ENCODE results near the gene ADGRB3. TPM values are rescaled to one million over a fixed set of nuclear protein-coding genes. Genes with fewer than 3 reads are reported as not detected.
"Not testable (repeated sequence)": the region's sequence is repeated elsewhere in the genome, so short reads cannot be mapped to it uniquely, and the experiment has no call there.

ADGRB3 gene
- total RNA-seq, 2 donors from 2014 or later: 1.3 to 2.4 TPM

DNA sequence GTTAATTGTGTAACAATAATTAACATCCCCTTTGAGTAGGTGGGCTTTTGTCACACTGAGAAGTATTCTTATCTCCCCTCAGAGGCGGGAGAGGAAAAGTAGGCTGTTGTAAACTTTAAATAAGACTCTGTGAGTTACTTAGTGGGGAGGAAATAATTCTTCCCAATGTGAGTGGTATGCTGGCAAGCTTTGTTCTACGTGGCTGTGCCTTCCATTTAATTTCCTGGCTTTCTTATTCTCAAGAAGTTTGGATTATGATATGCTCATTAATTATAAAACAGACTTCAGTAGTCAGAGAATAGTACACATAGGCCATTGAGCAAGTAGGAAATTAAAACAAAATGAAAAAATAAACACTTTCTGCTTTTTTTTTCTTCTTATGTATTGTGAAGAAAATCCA lies 19.1 kb downstream of the ADGRB3 start:
- H3K4me1 ChIP-seq: no peaks in the 10 kb centered on the region
- H3K27ac ChIP-seq: no peak overlapping the region

DNA sequence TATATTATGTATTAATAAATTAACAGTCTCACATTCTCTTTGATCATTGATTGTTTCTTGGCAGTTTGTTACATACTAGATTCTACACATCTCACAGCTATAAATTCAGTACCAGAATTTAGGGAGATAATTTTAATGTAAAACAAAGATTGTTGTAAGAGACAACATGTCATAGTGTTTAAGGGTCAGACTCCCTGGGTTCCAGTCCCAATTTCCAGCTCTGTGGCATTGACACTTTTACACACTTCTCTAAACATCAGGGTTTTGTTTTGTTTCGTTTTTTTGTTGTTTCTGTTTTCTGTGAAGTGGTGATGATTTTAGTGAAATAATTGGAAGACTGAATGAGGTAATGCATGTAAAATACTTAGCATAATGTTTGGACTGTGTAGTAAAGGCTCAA lies 19.9 kb downstream of the ADGRB3 start:
- Histone ChIP-seq H3K4me3 (no peak overlapping the region), H3K27me3 (no peaks in the 10 kb centered on the region), H3K27ac (no peak overlapping the region), H3K9me3 (no peaks in the 10 kb centered on the region), H3K4me1 (no peaks in the 10 kb centered on the region), H3K36me3 (no peaks in the 10 kb centered on the region)
- no peak for DNase-seq (ENCODE audit: low spot score)
- TF ChIP-seq CTCF (IDR thresholded peaks at IDR 0.05): no peak

More for the DNA sequence above, 19.1 kb downstream of the ADGRB3 start:
- Histone ChIP-seq H3K36me3 (no peaks in the 10 kb centered on the region), H3K27me3 (no peaks in the 10 kb centered on the region), H3K4me3 (no peak overlapping the region), H3K9me3 (no peaks in the 10 kb centered on the region)
- DNase-seq (ENCODE audit: low spot score): no peak
- TF ChIP-seq CTCF (IDR thresholded peaks at IDR 0.05): no peak

GRCh38 chr6:68657374-68658139 lies 22.5 kb downstream of the ADGRB3 start:
- no peak for DNase-seq (ENCODE audit: low spot score)
- no peak overlapping the region for H3K4me3 ChIP-seq
- no peaks in the 10 kb centered on the region for H3K27me3 ChIP-seq
- H3K4me1 ChIP-seq: no peaks in the 10 kb centered on the region
- no peak overlapping the region for H3K27ac ChIP-seq
- no peak for TF ChIP-seq CTCF (IDR thresholded peaks at IDR 0.05)
- H3K36me3 ChIP-seq: no peaks in the 10 kb centered on the region
- no peaks in the 10 kb centered on the region for H3K9me3 ChIP-seq

DNA sequence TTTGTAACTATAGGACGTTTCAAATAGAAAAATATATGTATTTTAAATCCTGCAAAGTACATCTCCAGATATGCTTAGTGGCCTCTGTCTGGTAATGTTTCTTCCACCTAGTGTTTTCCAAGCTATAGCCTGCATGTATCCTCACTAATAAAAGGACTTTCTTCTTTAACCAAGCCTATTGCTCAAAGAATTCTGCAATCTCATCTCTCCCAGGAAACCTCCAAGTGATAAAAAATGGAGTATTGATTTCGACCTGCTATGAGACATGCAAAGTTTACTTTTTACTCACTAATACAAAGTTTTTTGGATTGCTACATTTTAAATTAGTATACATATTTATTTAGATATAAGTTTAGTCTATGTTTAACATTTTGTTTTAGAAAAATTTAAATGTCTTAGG lies 23.3 kb downstream of the ADGRB3 start:
- DNase-seq (ENCODE audit: low spot score): no peak
- H3K27me3 ChIP-seq: no peaks in the 10 kb centered on the region
- no peak overlapping the region for H3K4me3 ChIP-seq
- TF ChIP-seq CTCF (IDR thresholded peaks at IDR 0.05): no peak
- H3K27ac ChIP-seq: no peak overlapping the region
- no peaks in the 10 kb centered on the region for H3K9me3 ChIP-seq
- no peaks in the 10 kb centered on the region for H3K36me3 ChIP-seq
- no peaks in the 10 kb centered on the region for H3K4me1 ChIP-seq

- H3K36me3 ChIP-seq: no peaks in the 10 kb centered on the region
- H3K27me3 ChIP-seq: no peaks in the 10 kb centered on the region
- H3K27ac ChIP-seq: no peak overlapping the region
- no peaks in the 10 kb centered on the region for H3K4me1 ChIP-seq
- no peak for DNase-seq (ENCODE audit: low spot score)
- H3K4me3 ChIP-seq: no peak overlapping the region
- no peak for TF ChIP-seq CTCF (IDR thresholded peaks at IDR 0.05)
- no peaks in the 10 kb centered on the region for H3K9me3 ChIP-seq
Measured at GRCh38 chr6:68673255-68673654, 38.2 kb downstream of the ADGRB3 start.

DNA sequence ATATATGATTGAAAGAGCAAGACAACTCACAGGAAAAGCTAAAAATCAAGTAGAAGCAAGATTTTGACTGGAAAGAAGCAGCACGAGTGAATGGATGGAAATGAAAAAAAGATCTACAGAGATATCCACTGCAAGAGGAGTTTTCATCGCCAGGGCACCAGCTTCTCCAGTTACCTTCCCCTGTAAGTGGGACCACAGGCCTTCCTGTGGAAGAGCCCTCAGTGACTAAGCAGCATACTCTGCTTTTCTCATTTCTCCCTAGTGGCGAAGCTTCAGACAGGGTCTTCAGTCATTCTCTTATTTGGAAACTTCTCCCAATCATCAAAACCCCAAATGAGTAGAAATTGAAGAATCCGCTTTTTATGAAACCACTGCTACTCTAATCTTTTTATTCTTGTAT lies 40.5 kb downstream of the ADGRB3 start:
- Histone ChIP-seq H3K36me3 (no peaks in the 10 kb centered on the region), H3K27ac (no peak overlapping the region), H3K4me3 (no peak overlapping the region), H3K9me3 (no peaks in the 10 kb centered on the region), H3K4me1 (no peaks in the 10 kb centered on the region), H3K27me3 (no peaks in the 10 kb centered on the region)
- DNase-seq (ENCODE audit: low spot score): no peak
- no peak for TF ChIP-seq CTCF (IDR thresholded peaks at IDR 0.05)

- H3K4me3 ChIP-seq; DNase-seq (ENCODE audit: low spot score); H3K4me1 ChIP-seq; H3K27ac ChIP-seq; H3K36me3 ChIP-seq; H3K27me3 ChIP-seq; H3K9me3 ChIP-seq: not testable (repeated sequence)
Measured at GRCh38 chr6:68676094-68676493, 41.0 kb downstream of the ADGRB3 start.
